Sigmoid colon (tissue), 4 donors: ENCODE results near the gene TMEM115.

ENCODE experiments used
- CTCF ChIP-seq, 4 experiments: fragments of 450-650 bp in 3 of 4; fragments of 200-600 bp in 1 of 4; IDR thresholded peaks; one replicate each; pipeline ENCODE4 v1.5.1; 2016 to 2019; ENCODE audit warnings: antibody characterized with exemption in 4 of 4, mild to moderate bottlenecking in 3 of 4, moderate library complexity in 2 of 4
- EP300 ChIP-seq, 4 donors: sonication (generic); formaldehyde crosslinking; IDR thresholded peaks; one replicate each; pipeline ENCODE4 v1.6.1; 2017; ENCODE audit warnings: antibody characterized with exemption in 4 of 4
- POLR2A ChIP-seq, 2 donors: fragments of 450-650 bp; IDR thresholded peaks; one replicate each; pipeline ENCODE4 v1.6.1; 2016; ENCODE audit warnings: antibody characterized with exemption in 2 of 2, mild to moderate bottlenecking in 2 of 2, moderate library complexity in 2 of 2
- POLR2AphosphoS5 ChIP-seq, 4 donors: sonication (generic); formaldehyde crosslinking; IDR thresholded peaks; one replicate each; pipeline ENCODE4 v1.6.1; 2017; ENCODE audit warnings: antibody characterized with exemption in 4 of 4

DNA sequence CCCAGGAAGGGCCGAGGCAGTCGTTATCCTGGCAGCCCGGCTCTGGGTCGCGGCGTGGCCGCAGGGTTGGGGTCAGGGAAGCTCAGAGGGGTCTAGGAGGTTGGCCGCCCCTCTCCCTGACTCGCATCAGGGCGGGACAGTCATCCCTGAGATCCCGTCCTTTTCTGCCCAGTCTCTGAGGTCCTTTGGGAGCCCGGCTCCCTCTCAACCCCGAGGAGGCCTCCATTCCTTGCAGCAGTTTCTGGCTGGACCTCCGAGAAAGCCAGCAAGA is 37.3 kb downstream of the TMEM115 start:
- TF ChIP-seq CTCF (IDR thresholded peaks at IDR 0.05) (no peak), POLR2A (IDR thresholded peaks at IDR 0.05) (no peak), POLR2AphosphoS5 (IDR thresholded peaks at IDR 0.05) (peak in 2 of 4 donors; percentile 23 to 28), EP300 (IDR thresholded peaks at IDR 0.05) (no peak)
